Upper lobe of left lung (tissue), 6 donors: ENCODE data around the gene RNASE9. TPM values are rescaled to one million over a fixed set of nuclear protein-coding genes. Genes with fewer than 3 reads are reported as not detected.
"Not testable (repeated sequence)": the region's sequence is repeated elsewhere in the genome, so short reads cannot be mapped to it uniquely, and the experiment has no call there.

Experiments used
- ATAC-seq, 2 donors: fragments of 200-7000 bp; cut with Tn5 transposase; one replicate each; pipeline ENCODE4 v1.9.1; 2022; ENCODE audit warnings: mild to moderate bottlenecking in 2 of 2, moderate library complexity in 2 of 2; ENCODE audit not compliant: low FRiP score in 2 of 2
- DNase-seq, 2 donors: peaks; one replicate each; pipeline ENCODE4 v3.0.0-alpha.2; 2019 to 2020
- H3K27ac ChIP-seq, 4 donors: fragments of 200-600 bp; sonication (generic); one replicate each; pipeline ENCODE4 v1.5.1; 2016 to 2019
- H3K27me3 ChIP-seq, 4 donors: fragments of 200-600 bp; sonication (generic); one replicate each; pipeline ENCODE4 v1.5.1; 2017 to 2019
- H3K36me3 ChIP-seq, 4 donors: fragments of 200-600 bp; sonication (generic); one replicate each; pipeline ENCODE4 v1.5.1; 2016 to 2019
- H3K4me1 ChIP-seq, 4 donors: fragments of 200-600 bp; sonication (generic); one replicate each; pipeline ENCODE4 v1.5.1; 2018 to 2019
- H3K4me3 ChIP-seq, 4 donors: fragments of 200-600 bp; sonication (generic); one replicate each; pipeline ENCODE4 v1.5.1; 2017 to 2019; ENCODE audit warnings: mild to moderate bottlenecking in 2 of 4, moderate library complexity in 1 of 4
- H3K9me3 ChIP-seq, 4 donors: fragments of 200-600 bp; sonication (generic); one replicate each; pipeline ENCODE4 v1.5.1; 2018 to 2019
- CTCF ChIP-seq, 6 experiments: fragments of 450-650 bp in 4 of 6; fragments of 200-600 bp in 2 of 6; sonication (generic) in 2 of 6; IDR thresholded peaks; one replicate each; pipeline ENCODE4 v1.5.1; 2016 to 2019; ENCODE audit warnings: antibody characterized with exemption in 6 of 6
- EP300 ChIP-seq, 4 donors: sonication (generic); formaldehyde crosslinking; IDR thresholded peaks; one replicate each; pipeline ENCODE4 v1.5.1; 2017; ENCODE audit warnings: antibody characterized with exemption in 4 of 4, control low read depth in 2 of 4
- POLR2A ChIP-seq, 4 donors: fragments of 450-650 bp; IDR thresholded peaks; one replicate each; pipeline ENCODE4 v1.5.1; 2016 to 2017; ENCODE audit warnings: antibody characterized with exemption in 4 of 4, mild to moderate bottlenecking in 2 of 4
- POLR2AphosphoS5 ChIP-seq, 2 donors: sonication (generic); formaldehyde crosslinking; IDR thresholded peaks; one replicate each; pipeline ENCODE4 v1.5.1; 2017; ENCODE audit warnings: antibody characterized with exemption in 2 of 2
- WGBS, 2 donors: methylation state at CpG; one replicate each; pipeline ENCODE4 v1.1.5; 2017 to 2018; 5-methylcytosine and 5-hydroxymethylcytosine counted together
- total RNA-seq, 6 donors: library from RNA; depleted of rRNA in 4 of 6; stranded (reverse); fragments of >200 nt in 4 of 6; gene quantifications; one replicate each; pipeline versions ENCODE4 v1.1.0 to v1.2.1, GENCODE V29; 2016 to 2021
- donor health status: DM: no; HTN: no; CAD: no; lungs with moderate emphysema.
- donor health status: DM: no; HTN: yes; CAD: no; lungs with severe emphysema.

The RNASE9 gene
- total RNA-seq, 6 donors from 2014 or later = not detected

GRCh38 chr14:20602583-20602982 lies 41.7 kb upstream of the RNASE9 start:
- DNase-seq = no peak
- Histone ChIP-seq H3K36me3 (no peaks in the 10 kb centered on the region), H3K4me3 (no peak overlapping the region), H3K27me3 (no peaks in the 10 kb centered on the region), H3K9me3 (no peaks in the 10 kb centered on the region), H3K27ac (no peak overlapping the region), H3K4me1 (no peaks in the 10 kb centered on the region)
- WGBS, 2 donors = 86 to 93% methylated on average over 9 of the region's 9 CpGs
- no peak for TF ChIP-seq CTCF (IDR thresholded peaks at IDR 0.05)
- no peak for TF ChIP-seq EP300 (IDR thresholded peaks at IDR 0.05)
- no peak for TF ChIP-seq POLR2A (IDR thresholded peaks at IDR 0.05)
- TF ChIP-seq POLR2AphosphoS5 (IDR thresholded peaks at IDR 0.05) = no peak
- no peak for ATAC-seq

- H3K4me1 ChIP-seq = no peaks in the 10 kb centered on the region
- H3K9me3 ChIP-seq = no peaks in the 10 kb centered on the region
- WGBS, 2 donors = 75 to 81% methylated on average over 12 of the region's 12 CpGs
- no peaks in the 10 kb centered on the region for H3K36me3 ChIP-seq
- TF ChIP-seq EP300 (IDR thresholded peaks at IDR 0.05) (no peak), POLR2A (IDR thresholded peaks at IDR 0.05) (no peak), POLR2AphosphoS5 (IDR thresholded peaks at IDR 0.05) (no peak), CTCF (IDR thresholded peaks at IDR 0.05) (no peak)
- ATAC-seq (no peak), DNase-seq (no peak)
- H3K27me3 ChIP-seq = no peaks in the 10 kb centered on the region
- no peak overlapping the region for H3K4me3 ChIP-seq
- no peak overlapping the region for H3K27ac ChIP-seq
Observed at GRCh38 chr14:20601522-20601921, 40.7 kb upstream of the RNASE9 start.

- H3K36me3 ChIP-seq = no peaks in the 10 kb centered on the region
- ATAC-seq (peak in 1 of 2 donors; percentile 32), DNase-seq (no peak)
- 53 to 85% methylated on average over 1 of the region's 1 CpG for WGBS, 2 donors
- no peaks in the 10 kb centered on the region for H3K4me1 ChIP-seq
- no peak for TF ChIP-seq EP300 (IDR thresholded peaks at IDR 0.05)
- no peak for TF ChIP-seq POLR2AphosphoS5 (IDR thresholded peaks at IDR 0.05)
- TF ChIP-seq POLR2A (IDR thresholded peaks at IDR 0.05) = no peak
- no peak for TF ChIP-seq CTCF (IDR thresholded peaks at IDR 0.05)
- no peaks in the 10 kb centered on the region for H3K27me3 ChIP-seq
- H3K9me3 ChIP-seq = no peaks in the 10 kb centered on the region
- peak overlapping the region in 2 of 4 donors; percentile 40 to 53 for H3K27ac ChIP-seq
- H3K4me3 ChIP-seq = no peak overlapping the region
Observed at GRCh38 chr14:20597108-20597507, 36.3 kb upstream of the RNASE9 start.

DNA sequence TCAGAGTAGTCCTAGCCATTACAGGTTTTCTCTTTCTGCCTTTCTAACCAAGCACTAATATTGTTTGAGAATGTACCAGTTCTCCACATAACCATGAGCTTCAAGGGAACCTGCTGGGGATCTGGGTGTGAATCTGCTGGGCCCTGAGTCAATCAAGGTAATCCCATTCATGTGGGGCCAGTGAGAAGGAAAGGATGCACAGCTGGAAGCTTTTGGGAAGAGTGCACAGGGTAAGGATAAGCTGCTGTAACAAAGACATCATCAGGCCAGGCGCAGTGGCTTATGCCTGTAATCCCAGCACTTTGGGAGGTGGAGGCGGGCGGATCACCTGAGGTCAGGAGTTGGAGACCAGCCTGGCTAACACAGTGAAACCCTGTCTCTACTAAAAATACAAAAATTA lies 34.9 kb upstream of the RNASE9 start:
- H3K27me3 ChIP-seq, DNase-seq, H3K27ac ChIP-seq, H3K36me3 ChIP-seq, H3K4me1 ChIP-seq, ATAC-seq, H3K4me3 ChIP-seq, H3K9me3 ChIP-seq: not testable (repeated sequence)
- 94 to 98% methylated on average over 3 of the region's 3 CpGs for WGBS, 2 donors

DNA sequence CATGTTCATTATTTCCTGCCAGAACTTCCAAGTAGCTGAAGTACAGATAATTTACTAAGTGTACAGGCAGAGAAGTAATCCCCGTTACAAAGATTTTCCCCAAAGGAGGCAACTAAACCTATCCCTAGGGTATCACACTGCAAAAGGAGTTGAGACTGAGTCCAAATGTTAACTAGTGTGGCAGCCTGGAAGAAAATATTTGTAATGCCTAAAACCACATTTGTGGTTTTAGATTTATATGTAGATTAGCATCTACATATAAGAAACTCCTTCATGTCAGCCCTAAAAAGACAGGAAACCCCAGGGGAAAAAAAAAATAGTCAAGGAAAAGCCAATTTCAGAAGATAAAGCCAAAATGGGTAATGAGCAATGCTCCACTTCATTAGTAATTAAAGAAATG lies 31.7 kb upstream of the RNASE9 start:
- DNase-seq (no peak), ATAC-seq (no peak)
- no peak overlapping the region for H3K4me3 ChIP-seq
- WGBS, 2 donors = 59 to 63% methylated on average over 1 of the region's 1 CpG
- no peaks in the 10 kb centered on the region for H3K27me3 ChIP-seq
- H3K27ac ChIP-seq = no peak overlapping the region
- TF ChIP-seq POLR2AphosphoS5 (IDR thresholded peaks at IDR 0.05) = no peak
- no peak for TF ChIP-seq POLR2A (IDR thresholded peaks at IDR 0.05)
- TF ChIP-seq EP300 (IDR thresholded peaks at IDR 0.05) = no peak
- TF ChIP-seq CTCF (IDR thresholded peaks at IDR 0.05) = no peak
- no peaks in the 10 kb centered on the region for H3K36me3 ChIP-seq
- H3K9me3 ChIP-seq = no peaks in the 10 kb centered on the region
- no peaks in the 10 kb centered on the region for H3K4me1 ChIP-seq
